GOT3 (cell line): ENCODE measurements around the gene CCDC73.
"Not testable (repeated sequence)": the region's sequence is repeated elsewhere in the genome, so short reads cannot be mapped to it uniquely, and the experiment has no call there.

ENCODE experiments used
- DNase-seq: peaks from one replicate; lab custom pipeline; 2025; ENCODE audit warnings: mixed read lengths; lab: John Stamatoyannopoulos, UW

Gene CCDC73

DNA sequence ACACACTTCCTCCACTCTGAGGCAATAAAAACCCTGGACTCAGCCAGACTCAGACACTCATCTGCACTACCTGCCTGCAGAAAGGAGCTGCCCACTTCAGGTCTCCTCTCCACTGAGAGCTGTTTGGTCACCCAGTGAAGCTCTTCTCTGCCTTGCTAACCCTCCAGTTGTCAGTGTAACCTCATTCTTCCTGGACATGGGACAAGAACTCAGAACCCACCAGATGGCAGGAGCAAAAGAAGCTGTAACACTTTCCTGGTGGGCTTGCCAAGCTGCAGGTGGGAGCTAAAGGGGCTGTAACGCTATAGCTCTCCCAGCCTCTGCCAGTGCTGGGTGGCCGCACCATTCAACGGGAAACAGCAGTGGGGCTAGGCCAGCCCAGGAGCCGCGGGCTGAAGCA is 89.7 kb downstream of the CCDC73 start:
- no peak for DNase-seq

- no peak for DNase-seq
These were observed 90.2 kb downstream of the CCDC73 start for GRCh38 chr11:32704261-32704660.

- DNase-seq: no peak
These were observed 92.8 kb downstream of the CCDC73 start for GRCh38 chr11:32701616-32702015.

- DNase-seq: no peak
These were observed 95.9 kb downstream of the CCDC73 start for GRCh38 chr11:32698579-32698978.

GRCh38 chr11:32671051-32671450 is 123.4 kb downstream of the CCDC73 start:
- DNase-seq: no peak

DNA sequence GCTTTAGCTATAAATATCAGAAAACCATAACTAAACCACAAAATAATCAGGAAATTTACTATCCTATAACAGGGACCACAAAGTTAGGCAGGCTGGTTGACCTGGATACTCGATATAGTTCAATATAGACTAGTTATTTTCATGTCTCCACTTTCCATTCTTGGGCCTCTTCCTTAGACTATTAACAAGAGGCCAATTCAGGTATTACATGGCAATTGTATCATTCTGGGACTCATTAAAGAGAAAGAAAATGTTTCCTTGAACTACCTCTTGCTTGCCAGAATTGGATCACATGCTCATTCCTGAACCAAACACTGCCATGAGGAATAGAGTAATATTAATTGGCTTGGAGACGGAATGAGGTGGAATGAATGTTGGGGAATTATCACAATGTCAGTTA is 134.8 kb downstream of the CCDC73 start:
- DNase-seq: no peak

GRCh38 chr11:32658639-32659406 is 135.6 kb downstream of the CCDC73 start:
- no peak for DNase-seq

DNA sequence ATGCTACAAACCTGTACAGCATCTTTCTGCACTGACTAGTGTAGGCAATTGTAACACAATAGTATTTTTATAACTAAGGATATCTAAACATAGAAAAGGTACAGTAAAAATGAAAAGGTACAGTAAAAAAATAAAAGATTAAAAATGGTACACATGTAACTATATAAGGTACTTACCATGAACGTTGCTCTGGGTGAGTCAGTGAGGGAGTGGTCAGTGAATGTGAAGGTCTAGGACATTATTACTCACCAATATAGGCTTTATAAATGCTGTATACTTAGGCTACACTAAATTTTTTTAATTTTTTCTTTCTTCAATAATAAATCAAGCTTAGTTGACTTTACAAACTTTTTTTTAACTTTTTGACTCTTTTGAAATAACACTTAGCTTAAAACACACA is 150.9 kb downstream of the CCDC73 start:
- DNase-seq: no peak

DNA sequence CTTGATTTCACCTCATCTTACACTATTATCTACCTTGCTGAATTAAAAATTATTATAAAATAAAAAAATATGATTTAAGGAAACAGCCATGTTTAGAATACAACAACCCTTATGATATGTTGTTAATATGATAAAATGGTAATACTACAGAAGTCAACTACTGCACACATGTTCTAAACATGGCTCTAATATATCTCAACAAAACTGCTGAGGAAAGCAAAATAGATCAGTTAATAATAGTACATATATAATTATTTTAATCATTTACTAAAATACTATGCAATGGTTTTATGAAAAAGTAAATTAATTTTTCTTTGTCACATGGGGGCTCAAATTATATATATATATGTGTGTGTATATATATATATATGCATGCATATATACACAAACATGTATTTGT is 153.1 kb downstream of the CCDC73 start:
- DNase-seq: no peak

- no peak for DNase-seq
These were observed 158.6 kb downstream of the CCDC73 start for GRCh38 chr11:32635819-32636218.

GRCh38 chr11:32630844-32631243 is 163.6 kb downstream of the CCDC73 start:
- DNase-seq: no peak

GRCh38 chr11:32616903-32617302 is 177.6 kb downstream of the CCDC73 start:
- DNase-seq: no peak

- no peak for DNase-seq
These were observed 179.0 kb downstream of the CCDC73 start for GRCh38 chr11:32615422-32615821.

- DNase-seq: no peak
These were observed 180.8 kb downstream of the CCDC73 start for GRCh38 chr11:32613500-32614151.

- no peak for DNase-seq
These were observed 183.6 kb downstream of the CCDC73 start for GRCh38 chr11:32610797-32611352.

DNA sequence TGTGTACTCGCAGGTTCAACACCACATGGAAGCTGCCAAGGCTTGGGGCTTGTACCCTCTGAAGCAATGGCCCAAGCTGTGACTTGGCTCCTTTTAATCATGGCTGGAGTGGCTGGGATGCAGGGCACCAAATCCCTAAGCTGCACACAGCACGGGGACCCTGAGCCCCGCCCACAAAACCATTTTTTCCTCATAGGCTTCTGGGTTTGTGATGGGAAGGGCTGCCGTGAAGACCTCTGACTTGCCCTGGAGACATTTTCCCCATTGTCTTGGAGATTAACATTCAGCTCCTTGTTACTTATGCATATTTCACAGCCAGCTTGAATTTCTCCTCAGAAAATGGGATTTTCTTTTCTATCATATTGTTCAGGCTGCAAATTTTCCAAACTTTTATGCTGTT is 185.6 kb downstream of the CCDC73 start:
- not testable (repeated sequence) for DNase-seq

DNA sequence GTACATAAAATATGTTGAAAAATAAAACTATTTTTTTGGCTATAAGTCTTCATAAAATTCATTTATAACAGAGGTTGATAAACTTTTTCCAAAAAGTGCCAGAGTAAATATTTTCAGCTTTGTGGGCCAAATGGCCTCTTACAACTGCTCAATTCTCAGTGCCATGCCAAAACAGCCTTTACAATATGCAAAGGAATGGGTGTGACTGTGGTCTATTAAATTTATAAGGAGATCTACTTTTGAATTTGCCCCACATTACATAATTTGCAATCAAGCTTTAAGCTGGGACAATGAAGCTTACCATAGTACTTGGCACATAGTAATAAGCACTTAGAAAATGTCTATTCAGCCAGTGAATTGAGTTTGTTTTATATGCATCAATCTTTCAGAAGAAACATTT is 188.2 kb downstream of the CCDC73 start:
- no peak for DNase-seq

DNA sequence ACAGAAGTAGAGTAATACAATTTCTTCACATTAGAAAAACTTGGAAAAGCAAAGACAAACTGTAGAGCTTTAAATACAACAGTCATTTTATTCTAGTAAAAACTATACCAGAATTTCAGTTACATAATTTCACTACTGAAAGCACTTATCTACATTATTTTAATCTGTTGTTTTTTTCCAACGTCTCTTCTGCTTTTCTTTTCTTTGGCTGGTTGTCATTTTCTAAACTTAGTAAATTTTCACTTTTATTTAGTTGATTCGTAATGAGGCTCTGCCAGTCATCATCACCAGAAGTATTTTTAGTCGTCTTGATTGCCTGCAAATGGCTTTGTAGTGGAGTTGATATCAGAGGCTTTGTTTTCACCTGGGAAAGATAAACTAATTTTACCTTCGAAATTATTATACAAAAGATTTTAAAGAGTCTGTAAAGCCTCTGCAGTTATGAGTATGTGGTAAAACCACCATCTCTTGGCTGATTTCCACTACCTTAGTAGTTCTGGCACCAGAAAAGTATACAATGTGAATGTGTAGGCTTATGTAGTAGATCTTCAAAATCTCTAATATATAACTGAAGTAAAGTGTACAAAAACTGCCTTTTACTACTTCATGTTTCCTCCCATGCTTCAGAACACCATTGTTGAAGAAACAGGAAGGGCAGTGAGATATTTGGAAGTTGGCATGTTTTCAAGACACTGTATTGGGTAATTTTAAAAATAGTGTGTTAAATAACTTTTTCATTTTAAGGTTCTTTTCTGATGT is 191.6 kb downstream of the CCDC73 start:
- no peak for DNase-seq

- no peak for DNase-seq
These were observed 196.5 kb downstream of the CCDC73 start for GRCh38 chr11:32597921-32598320.

GRCh38 chr11:32596114-32596513 is 198.3 kb downstream of the CCDC73 start:
- not testable (repeated sequence) for DNase-seq

GRCh38 chr11:32594272-32594671 is 200.2 kb downstream of the CCDC73 start:
- DNase-seq: no peak

DNA sequence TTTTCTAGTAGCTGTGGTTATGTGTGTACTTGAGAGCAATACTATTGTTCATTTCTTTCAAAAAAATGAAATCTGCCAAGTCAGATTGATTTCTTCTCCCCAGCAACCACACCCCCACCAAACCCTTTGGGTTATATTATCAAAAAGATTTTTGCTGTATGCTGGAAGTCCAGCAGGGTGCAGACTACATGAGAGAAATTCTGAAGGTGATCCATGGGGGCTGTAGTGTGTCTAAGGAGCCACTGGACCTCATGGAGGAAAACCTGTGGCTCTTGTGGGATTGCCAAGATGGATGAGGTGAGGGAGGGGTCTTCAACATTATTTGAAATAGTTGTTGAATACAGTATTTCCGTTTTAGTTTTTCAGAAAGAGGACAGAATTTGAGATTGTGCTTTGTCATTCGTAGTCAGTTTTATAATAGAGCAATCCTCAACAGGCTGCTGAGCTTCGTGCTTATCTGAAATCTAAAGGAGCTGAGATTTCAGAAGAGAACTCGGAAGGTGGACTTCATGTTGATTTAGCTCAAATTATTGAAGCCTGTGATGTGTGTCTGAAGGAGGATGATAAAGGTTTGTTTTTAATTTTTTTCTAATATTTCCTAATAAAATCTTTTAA is 207.8 kb downstream of the CCDC73 start:
- no peak for DNase-seq
